ENCODE data around the gene VPS26C.

VPS26C gene

DNA sequence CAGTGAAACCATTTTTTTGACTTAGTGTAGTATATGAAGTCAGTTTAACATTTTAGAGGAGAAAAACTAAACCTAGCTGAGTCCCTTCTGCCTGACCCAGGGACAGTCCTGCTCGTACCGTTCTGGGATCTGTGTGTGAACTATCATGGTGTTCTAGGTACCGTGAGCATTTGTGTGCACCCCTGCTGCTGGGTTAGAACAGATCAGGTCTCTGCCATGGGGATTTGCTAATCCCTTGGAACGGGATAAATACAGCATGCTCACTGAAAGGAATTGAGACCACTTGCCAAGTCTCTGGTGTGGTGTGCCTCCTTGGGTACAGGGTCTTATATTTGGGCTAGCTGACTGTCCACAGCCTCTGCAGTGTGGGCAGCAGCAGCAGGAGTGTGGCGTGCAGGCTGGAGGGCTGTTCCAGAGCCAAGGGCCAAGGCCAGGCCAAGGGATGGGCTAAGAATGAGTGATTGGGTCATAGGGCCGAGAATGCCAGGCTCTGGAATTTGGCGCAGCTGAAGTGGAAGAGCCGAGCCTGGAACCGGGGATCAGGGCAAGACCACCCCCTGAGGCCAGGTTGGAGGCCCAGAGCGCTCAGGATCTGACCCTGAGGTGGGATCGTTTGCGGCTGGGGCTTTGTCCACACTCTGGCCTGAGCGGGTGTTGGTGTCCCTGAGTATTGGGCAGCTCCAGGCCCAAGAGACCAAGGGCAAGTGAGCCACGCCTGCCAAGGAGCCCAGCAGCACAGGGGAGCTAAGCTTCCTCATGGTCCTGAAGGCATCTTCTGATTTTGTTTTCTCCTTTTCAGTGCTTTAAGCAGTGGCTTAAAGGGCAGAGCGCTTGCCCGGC lies 66.3 kb downstream of the VPS26C start:
- DNase-seq: no peak

DNA sequence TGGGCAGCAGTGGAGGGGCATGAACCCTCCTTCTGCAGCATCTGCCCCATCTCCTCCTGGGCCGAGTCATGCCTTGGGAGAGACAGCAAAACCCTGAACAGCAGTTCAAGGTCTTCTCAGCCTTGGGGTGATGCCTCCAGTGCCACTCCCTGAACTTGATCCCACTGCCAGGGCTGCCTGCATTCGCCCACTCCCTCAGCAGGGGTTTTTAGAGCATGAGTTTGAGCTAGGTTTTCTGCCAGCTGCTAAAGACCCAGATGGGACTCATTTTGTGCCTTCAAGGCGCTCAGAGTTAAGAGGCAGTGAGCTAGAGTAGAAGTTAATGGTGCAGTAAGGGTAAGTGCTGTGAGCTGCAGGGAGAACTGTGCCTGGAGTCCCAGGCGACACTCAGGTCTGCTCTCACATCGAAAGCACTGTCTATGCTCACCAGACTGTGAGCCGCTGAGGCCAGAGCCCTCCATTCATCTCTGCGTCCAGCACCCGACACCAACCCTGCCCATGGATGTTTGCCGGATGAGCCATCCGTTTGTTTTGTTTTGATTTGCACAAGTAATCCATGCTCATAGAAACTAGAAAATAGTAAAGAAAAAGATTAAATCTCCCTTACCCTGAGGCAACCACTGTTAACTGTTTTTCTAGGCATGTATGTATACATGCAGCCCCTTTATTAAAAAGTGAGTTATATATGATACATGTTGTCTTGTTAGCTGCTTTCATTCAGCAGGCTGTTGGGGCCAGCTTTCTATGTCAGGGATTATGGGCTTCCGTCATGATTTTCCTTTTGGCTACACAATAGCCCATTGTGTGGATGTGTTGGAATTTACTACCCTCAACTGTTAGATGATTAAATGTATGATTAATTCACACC lies 67.8 kb downstream of the VPS26C start:
- DNase-seq: peak; percentile 37

DNA sequence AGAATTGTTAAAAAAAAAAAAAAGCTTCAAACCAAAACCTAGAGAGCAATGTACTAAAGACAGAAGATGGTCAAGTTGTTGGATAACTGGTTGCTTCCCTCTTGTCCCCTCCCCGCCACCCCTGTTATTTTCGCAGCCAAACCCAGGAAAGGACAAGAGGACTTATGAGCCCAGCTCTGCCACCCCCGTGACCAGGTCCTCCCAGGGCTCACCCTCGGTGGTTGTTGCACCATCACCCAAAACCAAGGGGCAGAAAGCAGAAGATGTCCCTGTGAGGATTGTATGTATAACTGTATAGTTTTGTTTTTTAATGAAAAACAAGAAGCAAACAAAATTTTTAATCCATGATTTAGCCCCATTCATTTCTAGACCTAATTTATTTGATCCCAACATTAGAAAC lies 69.4 kb downstream of the VPS26C start:
- no peak for DNase-seq

DNA sequence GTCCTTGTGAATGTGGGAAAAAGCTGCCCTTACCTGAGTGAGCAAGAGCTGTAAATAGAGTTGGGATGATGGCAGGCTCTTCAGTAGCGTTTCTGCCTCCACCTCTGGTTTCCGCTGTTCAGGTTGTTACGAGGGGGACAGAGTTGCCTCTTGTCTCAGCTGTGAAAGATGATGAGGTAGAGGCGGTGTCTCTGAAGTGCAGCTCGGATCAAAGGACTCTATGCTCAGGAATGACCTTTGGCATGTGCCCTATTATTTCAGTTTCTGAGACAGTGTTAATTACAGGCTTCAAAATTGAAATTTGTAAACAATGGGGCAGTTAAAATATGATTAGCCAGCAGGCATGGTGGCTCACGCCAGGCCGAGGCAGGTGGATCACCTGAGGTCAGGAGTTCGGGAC lies 70.3 kb downstream of the VPS26C start:
- DNase-seq: no peak

DNA sequence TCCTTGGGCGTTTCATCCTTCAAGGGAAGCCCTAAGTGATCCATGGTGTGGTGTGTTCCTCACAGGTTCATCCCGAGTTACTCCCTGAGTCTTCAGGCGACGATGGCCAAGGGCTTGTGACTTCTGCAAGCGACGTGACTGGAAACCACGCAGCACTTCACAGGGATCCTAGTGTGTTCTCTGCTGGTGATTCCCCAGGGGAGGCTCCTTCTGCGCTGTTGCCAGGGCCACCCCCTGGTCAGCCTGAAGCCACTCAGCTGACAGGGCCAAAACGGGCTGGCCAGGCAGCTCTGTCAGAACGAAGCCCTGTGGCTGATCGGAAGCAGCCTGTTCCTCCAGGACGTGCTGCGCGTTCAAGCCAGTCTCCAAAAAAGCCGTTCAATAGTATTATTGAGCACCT lies 71.5 kb downstream of the VPS26C start:
- DNase-seq: no peak

DNA sequence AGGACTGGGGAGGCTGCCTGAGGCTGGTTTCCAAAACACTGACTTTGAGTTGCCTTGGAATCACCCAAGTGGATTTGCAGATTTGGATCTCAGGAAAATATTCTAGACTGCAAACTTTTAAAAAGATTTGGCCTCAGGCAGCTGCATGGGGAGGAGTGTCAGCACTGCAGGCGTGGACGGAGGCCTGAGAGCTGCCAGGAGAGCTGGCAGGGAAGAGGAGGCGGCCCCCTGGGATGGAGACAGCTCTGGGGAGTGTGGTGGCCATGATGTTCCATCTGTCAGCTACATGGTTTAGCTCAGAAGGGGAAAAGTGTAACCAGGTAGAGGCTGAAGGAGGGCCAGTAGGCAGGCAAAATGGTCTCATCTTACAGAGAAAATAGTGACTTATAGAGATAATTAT lies 72.1 kb downstream of the VPS26C start:
- no peak for DNase-seq

DNA sequence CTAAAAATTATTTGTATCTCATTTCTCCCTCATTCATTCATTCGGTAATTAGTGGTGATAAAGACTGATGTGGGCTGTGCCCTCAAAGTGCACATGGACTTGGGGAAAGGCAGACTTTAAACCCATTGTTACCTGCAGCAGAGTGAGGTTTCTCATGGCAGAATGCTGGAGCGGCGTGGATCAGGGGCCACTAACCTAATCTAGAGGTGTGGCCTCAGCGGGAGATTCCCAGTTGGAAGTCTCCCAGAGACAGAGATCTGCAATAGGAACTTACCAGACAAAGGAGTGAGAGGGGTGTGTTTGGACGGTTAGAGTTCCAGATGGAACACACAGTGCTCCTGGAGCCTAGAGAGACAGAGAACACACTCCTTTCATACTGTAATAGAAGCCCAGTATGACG lies 73.5 kb downstream of the VPS26C start:
- no peak for DNase-seq

DNA sequence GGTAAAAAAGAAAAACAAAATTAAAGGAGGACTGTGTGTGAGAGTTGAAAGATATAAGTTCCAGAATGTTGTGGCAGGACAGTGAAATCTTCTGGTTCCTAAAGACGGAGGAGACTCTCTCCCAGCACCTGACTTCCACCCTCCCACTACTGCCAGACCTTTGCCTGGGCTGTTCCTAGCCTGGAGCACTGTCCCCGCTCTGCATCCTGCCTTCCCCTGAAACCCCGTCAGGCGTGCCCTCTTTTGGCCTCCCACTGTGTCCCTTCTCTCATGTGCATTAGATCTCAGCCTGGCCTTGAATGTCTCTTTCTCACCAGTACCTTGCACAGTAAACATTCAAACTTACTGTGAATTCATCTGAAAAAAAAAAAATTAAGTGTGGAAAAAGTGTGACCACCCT lies 74.1 kb downstream of the VPS26C start:
- no peak for DNase-seq

DNA sequence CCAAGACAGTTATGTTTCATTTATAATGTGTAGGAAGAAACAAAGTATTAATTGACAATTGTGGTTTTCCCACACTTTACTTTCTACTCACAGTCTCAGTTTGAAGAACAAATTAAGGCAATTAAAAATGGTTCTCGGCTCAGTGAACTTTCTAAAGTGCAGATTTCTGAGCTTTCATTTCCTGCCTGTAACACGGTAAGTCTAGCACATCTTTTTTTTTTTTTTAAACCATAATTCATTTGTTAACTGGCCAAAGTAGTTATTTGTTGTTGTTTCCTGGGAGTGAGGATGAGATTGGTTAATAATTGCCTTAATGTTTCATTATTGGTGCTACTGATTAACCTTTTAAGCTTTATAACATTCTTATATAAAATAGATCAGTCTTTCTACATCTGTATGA lies 75.1 kb downstream of the VPS26C start:
- no peak for DNase-seq

DNA sequence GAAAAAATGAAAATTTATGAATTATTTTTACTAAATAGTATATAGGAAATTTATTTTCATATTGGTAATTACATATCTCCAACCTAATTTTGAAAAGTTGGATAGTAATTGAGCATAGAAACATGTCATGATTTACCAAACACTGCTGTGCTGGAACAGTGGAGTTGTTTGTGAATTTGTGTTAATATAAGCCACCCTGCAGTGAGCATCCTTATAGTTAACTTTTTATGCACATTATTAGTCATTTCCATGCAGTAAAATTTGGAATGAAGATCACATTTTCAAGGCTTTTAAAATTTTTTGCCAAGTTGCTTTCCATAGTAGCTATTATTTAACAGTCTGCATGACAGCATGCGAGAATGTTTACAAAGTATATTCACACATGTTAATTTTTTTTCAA lies 78.3 kb downstream of the VPS26C start:
- no peak for DNase-seq

DNA sequence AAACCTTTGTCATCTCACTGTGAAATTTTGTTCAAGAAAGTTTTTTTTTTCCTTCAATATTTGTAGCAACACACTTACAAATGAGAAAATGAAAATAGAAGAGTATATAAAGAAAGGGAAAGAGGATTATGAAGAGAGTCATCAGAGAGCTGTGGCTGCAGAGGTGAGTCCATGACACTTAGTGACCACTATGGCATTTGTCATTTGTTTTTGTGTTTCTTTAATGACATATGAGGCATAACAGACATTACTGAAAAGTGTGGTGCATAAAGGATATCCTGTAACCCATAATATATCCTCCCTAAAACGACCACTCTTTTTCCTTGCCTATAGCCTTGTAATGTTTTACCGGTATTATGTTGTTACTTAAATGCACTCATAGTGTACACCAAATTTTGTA lies 80.2 kb downstream of the VPS26C start:
- DNase-seq: no peak

DNA sequence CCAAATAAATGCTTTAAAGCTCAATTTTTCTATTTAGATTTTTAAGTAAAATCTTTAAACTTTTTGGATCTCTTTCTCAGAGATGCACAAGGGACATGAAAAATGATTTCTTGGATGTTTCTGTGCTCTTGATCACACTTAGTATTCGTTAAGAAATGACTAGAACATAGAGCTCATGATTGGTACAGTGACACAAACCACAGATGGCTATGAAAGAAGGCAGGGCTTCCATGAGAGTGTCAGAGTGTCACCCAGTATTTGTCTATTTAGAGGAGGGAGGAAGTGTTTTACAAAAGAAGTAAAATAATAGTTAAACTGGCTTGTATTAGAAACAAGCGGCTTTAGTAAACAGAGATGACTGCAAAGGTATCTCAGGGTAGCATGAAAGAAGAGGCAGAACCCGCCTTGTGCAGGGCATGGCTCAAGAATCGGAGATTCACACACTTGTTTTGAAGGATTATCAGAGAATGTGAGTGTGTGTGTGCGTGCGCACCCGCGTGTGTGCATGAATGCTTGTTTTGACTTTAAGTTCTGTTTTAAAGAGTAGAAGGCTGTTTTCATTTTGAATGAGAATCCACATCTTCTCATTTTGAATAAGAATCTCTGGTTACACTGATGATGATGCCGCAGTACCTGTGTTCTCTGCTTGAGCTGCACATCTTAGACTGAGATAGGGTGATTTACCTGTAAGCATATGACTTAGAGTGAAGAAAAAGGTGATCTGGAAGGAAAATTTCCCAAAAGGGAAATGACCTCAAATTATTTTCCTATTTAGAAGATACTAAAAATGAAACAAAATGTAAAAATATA lies 82.1 kb downstream of the VPS26C start:
- DNase-seq: no peak

DNA sequence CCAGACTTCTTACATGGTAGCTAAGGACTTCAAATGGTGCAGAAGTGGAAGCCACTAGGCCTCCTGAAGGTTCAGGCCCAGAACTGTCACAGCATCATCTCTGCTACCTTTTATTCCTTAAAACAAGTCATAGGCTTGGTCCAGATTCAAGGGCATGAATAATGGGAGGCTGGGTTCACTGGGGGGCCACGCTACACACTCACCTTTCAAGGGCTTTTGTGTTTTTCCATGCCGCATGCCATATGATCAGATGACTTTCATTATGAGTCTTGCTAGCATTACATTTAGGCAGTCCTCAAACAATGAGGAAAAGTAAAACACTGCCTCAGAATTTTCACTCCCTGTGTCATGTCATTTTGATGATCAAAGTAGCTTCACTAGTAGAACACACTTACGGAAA lies 83.4 kb downstream of the VPS26C start:
- no peak for DNase-seq

DNA sequence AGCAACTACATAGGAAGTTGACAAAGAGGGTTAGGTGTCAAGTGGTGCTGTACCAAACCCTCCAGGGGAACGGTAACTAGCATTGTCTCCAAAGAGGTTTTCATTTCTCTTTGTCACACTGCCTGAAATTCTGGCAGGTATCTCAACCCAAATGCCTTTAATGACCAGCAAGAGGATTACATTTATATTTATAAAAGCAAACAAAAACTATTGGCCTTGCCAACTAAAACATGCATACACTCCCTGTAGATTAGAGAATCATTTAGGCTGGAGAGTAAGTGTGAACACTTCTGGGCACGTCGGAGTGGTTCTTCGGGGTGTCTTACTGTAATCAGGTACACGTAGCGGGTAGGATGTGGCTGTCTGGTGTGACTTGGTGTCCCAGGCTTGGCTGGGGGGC lies 84.9 kb downstream of the VPS26C start:
- DNase-seq: no peak

DNA sequence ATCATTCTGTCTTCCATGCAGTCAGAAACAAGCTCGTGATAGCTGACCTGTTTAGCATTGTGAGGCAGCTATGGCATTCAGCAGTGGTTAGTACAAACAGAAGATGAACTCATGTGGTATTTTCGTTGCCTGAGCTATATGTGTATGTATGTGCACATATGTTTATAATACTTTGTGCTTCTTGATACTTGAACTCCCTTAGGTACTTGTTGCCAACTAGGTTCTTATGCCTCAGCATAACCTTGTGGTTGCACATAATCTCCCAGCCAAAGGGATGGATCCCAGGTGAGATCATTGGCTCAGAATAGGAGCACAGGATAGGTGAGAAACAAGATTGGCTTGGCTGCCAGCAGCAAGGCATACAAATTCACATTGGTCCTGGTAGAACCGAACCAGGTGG lies 86.1 kb downstream of the VPS26C start:
- no peak for DNase-seq

DNA sequence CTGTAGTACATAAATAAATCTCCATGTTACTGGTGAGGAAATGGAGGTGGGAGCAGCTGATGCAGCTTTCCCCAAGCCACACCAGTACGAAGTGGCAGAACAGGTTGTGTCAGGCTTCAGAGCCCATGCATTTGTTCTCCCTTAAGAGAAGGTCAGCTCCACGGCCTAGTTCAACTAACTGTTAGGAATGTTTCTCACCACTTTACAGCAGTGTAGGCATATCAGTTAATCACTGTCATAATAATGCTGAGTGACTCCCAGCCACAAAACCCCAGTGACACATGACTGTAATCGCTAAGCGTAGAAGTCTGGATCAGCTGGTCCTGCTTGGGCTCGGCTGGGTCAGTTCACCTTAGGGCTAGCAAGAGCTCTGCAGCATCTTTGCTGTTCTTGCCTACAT lies 90.4 kb downstream of the VPS26C start:
- DNase-seq: no peak

Data from HCEC 1CT (cell line).